Brain microvascular endothelial cell (primary cell): Measurements from ENCODE around the gene MYO5A.
A peak's percentile ranks its signal among the peaks of the same experiment; 100 is the strongest.

Experiments used
- DNase-seq: peaks from one replicate; pipeline ENCODE4 v3.0.0-alpha.2; 2020
- H3K27ac ChIP-seq: fragments of 250-450 bp; sonication (Bioruptor Pico); 2 replicates; pipeline ENCODE4 v1.5.1; 2020; ENCODE audit warnings: mild to moderate bottlenecking, moderate library complexity
- H3K27me3 ChIP-seq: fragments of 250-450 bp; sonication (Bioruptor Pico); replicated peaks from 2 replicates; pipeline ENCODE4 v1.5.1; 2020; ENCODE audit warnings: mild to moderate bottlenecking
- H3K36me3 ChIP-seq: fragments of 250-450 bp; sonication (Bioruptor Pico); replicated peaks from 2 replicates; pipeline ENCODE4 v1.5.1; 2020; ENCODE audit warnings: mild to moderate bottlenecking
- H3K4me3 ChIP-seq: 2 replicates; pipeline ENCODE4 v1.5.1; 2011; ENCODE audit warnings: low read depth, mild to moderate bottlenecking, control low read depth, low read length, moderate library complexity
- in situ Hi-C: cut with HindIII; loops from 2 replicates; pipeline ENCODE4 v1.10.0; 2017; ENCODE audit warnings: low sequenced_read_pairs, low pct_ligation_motif_present
- TF ChIP-seq, protein P1 (sequence below): IDR thresholded peaks from 2 replicates; pipeline ENCODE4 v1.5.1; 2011; ENCODE audit warnings: low read depth, mild to moderate bottlenecking, moderate library complexity, low read length, control low read depth, inconsistent platforms; ENCODE audit errors: missing control alignments

Gene MYO5A

DNA sequence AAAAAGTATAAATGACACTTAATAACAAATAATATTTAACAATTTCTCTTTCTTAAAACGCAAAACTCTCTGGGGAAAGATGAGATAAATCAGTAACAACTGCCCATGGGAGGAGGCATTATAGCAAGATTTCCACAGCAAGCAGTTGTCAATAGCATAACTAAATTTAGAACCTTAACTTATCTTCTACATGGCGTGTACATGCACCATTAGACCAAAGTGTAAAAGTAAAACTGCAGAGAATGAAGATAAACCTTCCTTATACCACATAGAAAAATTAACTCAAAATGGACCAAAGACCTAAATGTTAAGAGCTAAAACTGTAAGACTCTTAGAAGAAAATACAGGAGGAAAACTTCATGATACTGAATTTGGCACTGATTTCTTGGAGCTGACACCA is 39.9 kb downstream of the MYO5A start:
- DNase-seq: no peak
- Histone ChIP-seq H3K27me3 (no peaks in the 10 kb centered on the region), H3K4me3 (no peak overlapping the region), H3K27ac (no peak overlapping the region), H3K36me3 (no peaks in the 10 kb centered on the region)
- in situ Hi-C loops: no loop called here
- TF ChIP-seq, protein P1, sequence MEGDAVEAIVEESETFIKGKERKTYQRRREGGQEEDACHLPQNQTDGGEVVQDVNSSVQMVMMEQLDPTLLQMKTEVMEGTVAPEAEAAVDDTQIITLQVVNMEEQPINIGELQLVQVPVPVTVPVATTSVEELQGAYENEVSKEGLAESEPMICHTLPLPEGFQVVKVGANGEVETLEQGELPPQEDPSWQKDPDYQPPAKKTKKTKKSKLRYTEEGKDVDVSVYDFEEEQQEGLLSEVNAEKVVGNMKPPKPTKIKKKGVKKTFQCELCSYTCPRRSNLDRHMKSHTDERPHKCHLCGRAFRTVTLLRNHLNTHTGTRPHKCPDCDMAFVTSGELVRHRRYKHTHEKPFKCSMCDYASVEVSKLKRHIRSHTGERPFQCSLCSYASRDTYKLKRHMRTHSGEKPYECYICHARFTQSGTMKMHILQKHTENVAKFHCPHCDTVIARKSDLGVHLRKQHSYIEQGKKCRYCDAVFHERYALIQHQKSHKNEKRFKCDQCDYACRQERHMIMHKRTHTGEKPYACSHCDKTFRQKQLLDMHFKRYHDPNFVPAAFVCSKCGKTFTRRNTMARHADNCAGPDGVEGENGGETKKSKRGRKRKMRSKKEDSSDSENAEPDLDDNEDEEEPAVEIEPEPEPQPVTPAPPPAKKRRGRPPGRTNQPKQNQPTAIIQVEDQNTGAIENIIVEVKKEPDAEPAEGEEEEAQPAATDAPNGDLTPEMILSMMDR: no peak

DNA sequence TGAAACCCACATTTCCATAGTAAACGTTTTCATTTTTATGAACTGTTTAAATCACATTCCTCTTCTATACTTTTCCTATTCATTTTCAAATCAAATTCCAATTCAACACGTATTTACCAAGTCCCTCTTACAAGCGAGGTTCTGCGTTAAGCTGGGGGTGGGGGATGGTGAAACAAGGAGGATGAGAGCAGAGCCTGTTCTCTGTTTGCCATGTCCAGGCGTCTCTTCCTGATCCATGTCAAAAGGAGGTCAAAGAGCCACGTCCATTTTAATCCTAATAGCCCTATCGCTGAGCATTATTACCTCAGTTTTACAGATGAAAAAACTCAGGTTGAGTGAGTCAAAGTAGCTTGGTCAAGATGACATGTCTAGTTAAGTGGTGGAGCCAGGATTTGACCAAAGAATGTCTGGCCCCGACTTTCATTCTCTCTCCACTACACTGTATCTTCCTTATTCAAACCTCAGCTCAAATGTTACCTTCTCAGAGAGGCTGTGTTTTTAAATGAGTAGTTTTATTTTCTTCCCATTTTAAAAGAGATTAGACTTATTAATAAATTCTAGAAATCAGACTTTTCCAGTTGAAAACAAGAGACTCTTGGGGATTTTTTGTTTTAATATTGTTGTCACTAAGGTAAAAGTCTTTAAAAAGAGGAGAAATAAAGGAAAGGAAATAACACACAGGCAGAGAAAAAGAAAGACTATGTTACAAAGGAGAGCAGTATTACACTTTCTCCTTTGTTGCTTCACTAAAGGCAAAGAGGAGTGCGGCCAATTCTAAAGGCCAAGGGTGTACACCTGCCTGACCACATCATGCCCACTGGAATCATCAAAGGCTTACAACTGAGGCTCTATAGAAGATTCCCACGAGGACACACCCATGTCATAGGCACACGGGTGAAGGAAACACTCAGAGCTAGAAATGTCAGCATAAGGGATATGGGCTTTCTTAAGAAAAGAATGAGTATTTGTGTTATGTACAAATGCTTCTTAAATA is 42.4 kb downstream of the MYO5A start:
- Histone ChIP-seq H3K36me3 (no peaks in the 10 kb centered on the region), H3K27me3 (no peaks in the 10 kb centered on the region), H3K4me3 (no peak overlapping the region), H3K27ac (no peak overlapping the region)
- TF ChIP-seq, protein P1: no peak
- DNase-seq: no peak
- in situ Hi-C loops: no loop called here

DNA sequence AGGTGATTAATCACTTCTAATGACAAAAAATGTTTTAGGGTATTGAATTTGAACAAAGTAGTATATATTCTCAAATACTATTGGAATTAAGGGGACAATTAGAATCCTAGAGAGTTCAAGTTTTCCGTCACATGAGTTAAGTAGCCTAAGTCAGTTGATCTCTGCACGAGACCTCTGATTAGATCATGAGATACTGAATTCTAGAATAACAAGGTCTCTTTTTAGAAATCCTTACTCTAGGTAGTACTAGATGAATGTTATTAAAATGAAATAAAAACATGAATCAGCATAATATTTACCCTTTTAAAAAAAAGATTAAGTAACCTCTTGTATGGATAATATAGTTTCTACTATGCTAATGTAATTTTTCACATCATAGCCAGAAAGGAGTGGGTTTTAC is 43.4 kb downstream of the MYO5A start:
- in situ Hi-C loops: no loop called here
- H3K36me3 ChIP-seq: no peaks in the 10 kb centered on the region
- no peaks in the 10 kb centered on the region for H3K27me3 ChIP-seq
- no peak overlapping the region for H3K4me3 ChIP-seq
- no peak overlapping the region for H3K27ac ChIP-seq
- DNase-seq: no peak
- TF ChIP-seq, protein P1: no peak

DNA sequence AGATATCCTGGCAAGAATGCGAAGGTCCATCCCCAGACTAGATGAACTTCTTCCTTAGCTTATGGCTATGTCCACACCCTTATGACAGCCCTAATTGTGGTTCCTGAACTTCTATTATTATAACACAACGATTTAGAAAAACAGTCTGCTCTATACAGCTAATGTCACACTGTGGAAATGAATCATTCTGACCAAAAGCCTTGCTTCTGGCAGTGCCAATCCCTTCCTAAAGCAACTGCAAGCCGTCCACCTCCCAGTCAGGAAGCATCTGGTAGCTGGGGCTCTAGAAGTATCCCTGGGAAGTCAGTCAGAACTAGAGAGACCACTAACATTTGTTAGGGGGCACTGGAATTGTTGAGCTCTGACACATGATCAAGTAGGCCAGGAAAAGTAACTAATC is 45.0 kb downstream of the MYO5A start:
- peak; percentile 67 for DNase-seq
- Histone ChIP-seq H3K36me3 (no peaks in the 10 kb centered on the region), H3K27me3 (no peaks in the 10 kb centered on the region), H3K27ac (peak overlapping the region; percentile 8), H3K4me3 (no peak overlapping the region)
- TF ChIP-seq, protein P1: no peak
- in situ Hi-C loops: no loop called here

DNA sequence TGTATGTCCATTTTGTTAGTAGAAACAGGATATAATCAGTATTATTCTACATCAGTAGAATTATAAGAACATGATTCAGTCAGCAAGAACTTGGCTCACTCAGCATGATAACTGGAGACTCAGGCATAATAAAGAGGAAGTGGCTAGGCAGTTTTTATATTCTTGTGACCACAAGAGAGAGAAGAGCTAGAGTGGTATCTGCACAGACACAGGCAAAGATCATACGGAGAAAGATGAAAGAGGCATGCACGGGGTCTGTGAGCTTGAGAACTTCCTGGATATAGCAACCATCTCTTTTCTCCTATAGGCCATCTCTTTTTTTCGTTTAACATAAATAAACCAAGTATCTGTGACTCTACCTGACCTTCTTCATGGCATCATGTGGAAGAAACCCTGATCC is 46.8 kb downstream of the MYO5A start:
- Histone ChIP-seq H3K36me3 (no peaks in the 10 kb centered on the region), H3K27ac (no peak overlapping the region), H3K27me3 (no peaks in the 10 kb centered on the region), H3K4me3 (no peak overlapping the region)
- in situ Hi-C loops: no loop called here
- DNase-seq: peak; percentile 80
- TF ChIP-seq, protein P1: no peak
